CD8-positive, alpha-beta memory T cell (primary cell): ENCODE results near the gene TNK2. TPM values are rescaled to one million over a fixed set of nuclear protein-coding genes. Genes with fewer than 3 reads are reported as not detected.
"Not testable (repeated sequence)": the region's sequence is repeated elsewhere in the genome, so short reads cannot be mapped to it uniquely, and the experiment has no call there.

Experiments used
- CTCF ChIA-PET: fragments of 350-600 bp; sonication (Branson Sonifier 250); formaldehyde crosslinking; loops from one replicate; lab custom pipeline; 2021; ENCODE audit warnings: antibody characterized with exemption; lab: Charles Lee
- POLR2A ChIA-PET: fragments of 350-600 bp; sonication (Branson Sonifier 250); formaldehyde crosslinking; loops from one replicate; lab custom pipeline; 2021; ENCODE audit warnings: antibody characterized with exemption; lab: Charles Lee
- DNase-seq, 5 donors: peaks; one replicate each; pipeline versions ENCODE4 v3.0.0 to v3.0.0-alpha.2; 2020 to 2022; ENCODE audit warnings: mixed read lengths in 1 of 5
- H3K27ac ChIP-seq: one replicate; pipeline ENCODE4 v1.7.0; 2013; ENCODE audit warnings: low read depth, mild to moderate bottlenecking, low read length, moderate library complexity
- H3K27me3 ChIP-seq: 2 replicates; pipeline ENCODE4 v1.7.0; 2013; ENCODE audit warnings: low read length, mild to moderate bottlenecking; ENCODE audit not compliant: insufficient read depth, poor library complexity, severe bottlenecking
- H3K36me3 ChIP-seq: 2 replicates; pipeline ENCODE4 v1.7.0; 2013; ENCODE audit warnings: mild to moderate bottlenecking, low read length, moderate library complexity; ENCODE audit not compliant: insufficient read depth
- H3K4me1 ChIP-seq: 2 replicates; pipeline ENCODE4 v1.7.0; 2013; ENCODE audit warnings: mild to moderate bottlenecking, low read length, moderate library complexity; ENCODE audit not compliant: insufficient read depth
- H3K4me3 ChIP-seq: 2 replicates; pipeline ENCODE4 v1.7.0; 2013; ENCODE audit warnings: mild to moderate bottlenecking, low read length
- H3K9me3 ChIP-seq: 2 replicates; pipeline ENCODE4 v1.7.0; 2013; ENCODE audit warnings: mild to moderate bottlenecking, low read length
- H3K27ac Mint-ChIP-seq, 8 donors: one replicate each; pipeline ENCODE4 v1.8.0; 2020 to 2021; ENCODE audit warnings: mixed read lengths in 8 of 8, mild to moderate bottlenecking in 6 of 8, inconsistent platforms in 3 of 8, moderate library complexity in 3 of 8
- H3K27me3 Mint-ChIP-seq, 2 donors: one replicate each; pipeline ENCODE4 v1.8.0; 2020 to 2021; ENCODE audit warnings: mixed read lengths in 2 of 2, mild to moderate bottlenecking in 1 of 2, moderate library complexity in 1 of 2
- H3K36me3 Mint-ChIP-seq, 3 donors: one replicate each; pipeline ENCODE4 v1.8.0; 2020 to 2021; ENCODE audit warnings: mixed read lengths in 3 of 3, inconsistent platforms in 1 of 3, mild to moderate bottlenecking in 1 of 3
- H3K4me1 Mint-ChIP-seq, 3 donors: one replicate each; pipeline ENCODE4 v1.8.0; 2020 to 2021; ENCODE audit warnings: mixed read lengths in 3 of 3, inconsistent platforms in 1 of 3, mild to moderate bottlenecking in 1 of 3
- H3K4me3 Mint-ChIP-seq, 7 donors: one replicate each; pipeline ENCODE4 v1.8.0; 2020 to 2021; ENCODE audit warnings: mixed read lengths in 7 of 7, mild to moderate bottlenecking in 6 of 7, moderate library complexity in 4 of 7, inconsistent platforms in 2 of 7
- H3K9me3 Mint-ChIP-seq, 5 donors: one replicate each; pipeline ENCODE4 v1.8.0; 2020 to 2022; ENCODE audit warnings: mixed read lengths in 5 of 5, mild to moderate bottlenecking in 3 of 5, moderate library complexity in 2 of 5, inconsistent platforms in 1 of 5
- polyA plus RNA-seq: library from polyadenylated mRNA; unstranded; fragments of 300-500 nt; fragmentation: Illumina TruSeq; gene quantifications from one replicate; pipeline ENCODE4 v1.2.3, GENCODE V29; 2021
- total RNA-seq, 2 experiments: library from RNA; stranded (reverse); gene quantifications; one replicate each; pipeline ENCODE4 v1.2.3, GENCODE V29; 2021

TNK2 gene
- total and polyA plus RNA-seq, 3 experiments from 2014 or later: 4.7 to 74.5 (median 71.4) TPM

DNA sequence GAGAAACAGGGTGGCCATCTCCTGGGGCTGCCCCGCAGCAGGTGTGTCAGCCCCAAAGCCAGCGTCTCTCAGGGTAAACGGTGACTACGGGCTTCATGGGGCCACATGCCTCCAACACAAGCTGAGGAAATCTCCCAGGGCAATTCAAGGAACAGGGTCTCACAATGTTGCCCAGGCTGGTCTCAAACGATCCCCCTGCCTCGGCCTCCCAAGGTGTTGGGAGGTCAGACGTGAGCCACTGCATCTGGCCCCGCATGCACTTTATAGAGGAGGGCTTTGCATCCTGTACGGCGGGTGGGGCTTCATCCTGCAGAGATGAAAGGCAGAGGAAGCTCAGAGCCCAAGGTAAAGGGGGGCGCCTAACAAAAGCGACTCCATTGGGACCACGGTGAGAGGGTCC lies 42.4 kb upstream of the TNK2 start:
- H3K36me3 ChIP-seq, DNase-seq, H3K27me3 Mint-ChIP-seq, POLR2A ChIA-PET, H3K27me3 ChIP-seq, H3K9me3 ChIP-seq, H3K4me3 ChIP-seq, H3K4me1 ChIP-seq, H3K36me3 Mint-ChIP-seq, H3K27ac ChIP-seq, H3K9me3 Mint-ChIP-seq: not testable (repeated sequence)
- peak overlapping the region in 1 of 7 donors; percentile 45 for H3K4me3 Mint-ChIP-seq
- CTCF ChIA-PET: interaction anchor here (1.0 kb wide), 1 partner anchor 43 kb away, joined by 3 read pairs; the partner anchor contains the start of gene TNK2
- peak overlapping the region in 1 of 8 donors; percentile 3 for H3K27ac Mint-ChIP-seq
- H3K4me1 Mint-ChIP-seq: peaks cover 10 to 24% (median 18%) of the 10 kb centered on the region in 3 donors

DNA sequence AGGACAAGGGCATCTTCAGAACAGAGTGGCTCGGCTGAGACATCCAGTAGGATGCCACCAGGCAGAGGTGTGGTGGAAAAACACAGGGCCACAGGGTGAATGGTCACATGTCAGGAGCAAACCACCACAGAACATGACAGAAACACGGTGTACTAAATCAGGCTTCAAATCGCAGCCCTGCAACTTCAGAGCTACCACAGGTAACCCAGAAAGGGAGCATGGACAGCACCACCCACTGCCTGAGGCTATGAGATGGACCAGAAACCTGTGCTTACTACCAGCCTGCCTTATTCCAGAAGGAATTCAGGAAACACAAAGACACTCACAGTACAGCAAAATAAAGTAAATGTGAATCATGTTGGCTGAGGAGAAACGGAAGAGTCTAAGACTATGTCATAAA lies 41.8 kb upstream of the TNK2 start:
- Mint-ChIP-seq H3K36me3 (peaks cover 0 to 11% (median 0%) of the 10 kb centered on the region in 3 donors), H3K4me1 (peaks cover 7 to 21% (median 15%) of the 10 kb centered on the region in 3 donors), H3K4me3 (peak overlapping the region in 1 of 7 donors; percentile 45)
- H3K27ac ChIP-seq, H3K27me3 ChIP-seq, H3K9me3 ChIP-seq, H3K9me3 Mint-ChIP-seq, H3K36me3 ChIP-seq, POLR2A ChIA-PET, H3K4me1 ChIP-seq, H3K27ac Mint-ChIP-seq, H3K27me3 Mint-ChIP-seq, CTCF ChIA-PET, DNase-seq, H3K4me3 ChIP-seq: not testable (repeated sequence)

DNA sequence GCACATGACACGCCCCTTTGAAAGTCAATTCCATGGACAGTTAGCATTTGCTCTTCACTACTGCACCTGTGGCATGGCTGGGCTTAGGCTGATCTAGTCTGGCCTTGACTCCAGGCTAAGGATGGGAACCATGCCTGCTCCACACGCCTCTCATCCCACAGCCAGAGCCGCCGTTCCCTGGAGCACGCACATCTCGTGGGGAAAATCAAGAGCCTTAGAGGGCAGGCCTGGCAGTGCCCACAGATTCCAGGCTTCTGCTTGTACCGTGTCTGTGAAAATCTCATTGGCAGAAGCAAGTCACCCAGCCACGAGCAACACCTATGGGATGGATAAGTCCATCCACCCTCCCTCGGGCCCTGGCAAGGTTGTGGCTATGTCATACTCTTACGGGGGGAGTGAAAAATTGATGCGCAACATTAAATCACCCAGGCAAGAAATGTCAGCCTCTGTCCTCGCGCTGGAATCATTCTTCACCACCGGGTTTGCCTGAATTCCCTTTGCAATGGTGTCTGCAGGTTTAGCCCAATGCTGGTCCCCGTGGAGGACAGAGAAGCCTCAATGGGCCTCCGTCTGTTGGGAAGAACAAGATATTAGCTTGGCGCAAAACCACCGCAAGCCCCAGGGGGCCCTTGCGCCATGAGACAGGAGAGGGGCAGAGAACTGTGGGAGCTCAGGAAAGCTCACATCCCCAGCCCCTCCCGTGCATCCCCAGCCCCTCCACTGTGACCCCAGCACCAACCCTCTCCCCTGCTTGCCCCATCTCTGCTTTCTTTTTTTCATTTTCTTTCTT lies 38.8 kb upstream of the TNK2 start:
- H3K27ac Mint-ChIP-seq, H3K9me3 Mint-ChIP-seq, H3K36me3 ChIP-seq, H3K4me3 Mint-ChIP-seq, H3K4me1 ChIP-seq, CTCF ChIA-PET, H3K9me3 ChIP-seq, H3K4me3 ChIP-seq, H3K27ac ChIP-seq, H3K27me3 Mint-ChIP-seq, H3K27me3 ChIP-seq, POLR2A ChIA-PET, DNase-seq: not testable (repeated sequence)
- Mint-ChIP-seq H3K4me1 (peaks cover 8 to 17% (median 16%) of the 10 kb centered on the region in 3 donors), H3K36me3 (peaks cover under 1 to 28% (median 3%) of the 10 kb centered on the region in 3 donors)

DNA sequence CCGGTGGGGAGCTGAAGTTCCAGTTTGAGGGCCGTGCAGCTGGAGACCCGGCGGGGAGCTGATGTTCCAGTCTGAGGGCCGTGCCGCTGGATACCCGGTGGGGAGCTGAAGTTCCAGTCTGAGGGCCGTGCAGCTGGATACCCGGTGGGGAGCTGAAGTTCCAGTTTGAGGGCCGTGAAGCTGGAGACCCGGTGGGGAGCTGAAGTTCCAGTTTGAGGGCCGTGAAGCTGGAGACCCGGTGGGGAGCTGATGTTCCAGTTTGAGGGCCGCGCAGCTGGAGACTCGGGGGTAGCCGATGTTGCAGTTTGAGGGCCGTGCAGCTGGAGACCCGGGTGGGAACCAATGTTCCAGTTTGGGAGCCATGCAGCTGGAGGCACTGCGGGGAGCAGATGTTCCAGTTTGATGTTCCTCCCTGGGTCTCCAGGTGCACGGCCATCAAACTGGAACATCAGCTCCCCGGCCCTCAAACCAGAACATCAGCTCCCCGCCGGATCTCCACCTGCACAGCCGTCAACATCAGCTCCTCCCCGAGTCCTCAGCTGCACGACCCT lies 33.0 kb upstream of the TNK2 start:
- POLR2A ChIA-PET, H3K4me3 ChIP-seq, H3K4me3 Mint-ChIP-seq, H3K4me1 ChIP-seq, DNase-seq, H3K9me3 ChIP-seq, H3K36me3 ChIP-seq, H3K27me3 Mint-ChIP-seq, H3K9me3 Mint-ChIP-seq, H3K27ac ChIP-seq, H3K4me1 Mint-ChIP-seq, H3K27me3 ChIP-seq, H3K27ac Mint-ChIP-seq: not testable (repeated sequence)
- peaks cover 4 to 41% (median 5%) of the 10 kb centered on the region in 3 donors for H3K36me3 Mint-ChIP-seq
- CTCF ChIA-PET: interaction anchor here (1.3 to 1.8 kb wide), 3 partner anchors 26 to 82 kb away, joined by 3 to 6 read pairs (median 5); no protein-coding TSS in a partner anchor

DNA sequence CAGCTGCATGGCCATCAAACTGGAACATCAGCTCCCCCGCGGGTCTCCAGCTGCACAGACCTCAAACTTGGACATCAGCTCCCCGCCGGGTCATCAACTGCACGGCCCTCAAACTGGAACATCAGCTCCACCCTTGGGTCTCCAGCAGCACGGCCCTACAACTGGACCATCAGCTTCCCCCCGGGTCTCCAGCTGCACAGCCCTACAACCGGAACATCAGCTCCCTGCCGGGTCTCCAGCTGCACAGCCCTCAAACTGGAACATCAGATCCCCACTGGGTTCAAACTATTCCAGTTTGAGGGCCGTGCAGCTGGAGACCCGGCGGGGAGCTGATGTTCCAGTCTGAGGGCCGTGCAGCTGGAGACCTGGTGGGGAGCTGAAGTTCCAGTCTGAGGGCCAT lies 32.5 kb upstream of the TNK2 start:
- H3K27me3 ChIP-seq, H3K4me1 Mint-ChIP-seq, H3K27ac ChIP-seq, H3K27ac Mint-ChIP-seq, H3K4me3 ChIP-seq, H3K9me3 ChIP-seq, H3K27me3 Mint-ChIP-seq, H3K4me1 ChIP-seq, POLR2A ChIA-PET, H3K4me3 Mint-ChIP-seq, H3K9me3 Mint-ChIP-seq, DNase-seq, H3K36me3 ChIP-seq: not testable (repeated sequence)
- CTCF ChIA-PET: interaction anchor here (1.3 to 1.4 kb wide), 2 partner anchors 26 to 81 kb away, joined by 3 to 6 read pairs; no protein-coding TSS in a partner anchor
- H3K36me3 Mint-ChIP-seq: peaks cover 4 to 41% (median 5%) of the 10 kb centered on the region in 3 donors

DNA sequence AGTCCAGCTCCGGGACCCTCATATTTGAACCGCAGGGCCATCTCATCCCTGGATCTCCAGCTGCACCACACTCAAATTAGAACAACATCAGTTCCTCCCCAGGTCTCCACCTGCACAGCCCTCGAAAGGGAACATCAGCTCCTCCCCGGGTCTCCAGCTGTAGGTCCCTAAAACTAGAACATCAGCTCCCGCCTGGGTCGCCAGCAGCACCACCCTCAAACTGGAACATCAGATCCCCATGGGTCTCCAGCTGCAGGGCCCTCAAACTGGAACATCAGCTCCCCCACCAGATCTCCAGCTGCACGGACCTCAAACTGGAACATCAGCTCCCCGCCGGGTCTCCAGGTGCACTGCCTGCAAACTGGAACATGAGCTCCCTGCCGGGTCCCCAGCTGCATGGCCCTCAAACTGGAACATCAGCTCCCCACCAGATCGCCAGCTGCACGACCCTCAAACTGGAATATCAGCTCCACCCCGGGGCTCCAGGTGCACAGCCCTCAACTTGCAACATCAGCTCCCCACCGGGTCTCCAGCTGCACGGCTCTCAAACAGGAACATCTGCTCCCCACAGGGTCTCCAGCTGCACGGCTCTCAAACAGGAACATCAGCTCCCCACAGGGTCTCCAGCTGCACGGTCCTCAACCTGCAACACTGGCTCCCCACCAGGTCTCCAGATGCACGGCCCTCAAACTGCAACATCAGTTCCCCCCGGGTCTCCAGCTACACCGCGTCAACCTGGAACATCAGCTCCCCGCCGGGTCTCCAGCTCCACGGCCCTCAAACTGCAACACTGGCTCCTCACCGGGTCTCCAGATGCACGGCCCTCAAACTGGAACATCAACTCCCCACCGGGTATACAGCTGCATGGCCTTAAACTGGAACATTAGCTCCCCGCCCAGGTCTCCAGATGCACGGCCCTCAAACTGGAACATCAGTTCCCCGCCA lies 31.4 kb upstream of the TNK2 start:
- H3K36me3 ChIP-seq, H3K27ac ChIP-seq, H3K4me3 Mint-ChIP-seq, H3K4me3 ChIP-seq, H3K9me3 Mint-ChIP-seq, H3K4me1 ChIP-seq, DNase-seq, POLR2A ChIA-PET, H3K27ac Mint-ChIP-seq, H3K4me1 Mint-ChIP-seq, H3K27me3 Mint-ChIP-seq, H3K27me3 ChIP-seq, H3K9me3 ChIP-seq: not testable (repeated sequence)
- CTCF ChIA-PET: interaction anchor here (1.4 kb wide), 1 partner anchor 25 kb away, joined by 6 read pairs; no protein-coding TSS in a partner anchor
- H3K36me3 Mint-ChIP-seq: peaks cover 5 to 39% (median 5%) of the 10 kb centered on the region in 3 donors

DNA sequence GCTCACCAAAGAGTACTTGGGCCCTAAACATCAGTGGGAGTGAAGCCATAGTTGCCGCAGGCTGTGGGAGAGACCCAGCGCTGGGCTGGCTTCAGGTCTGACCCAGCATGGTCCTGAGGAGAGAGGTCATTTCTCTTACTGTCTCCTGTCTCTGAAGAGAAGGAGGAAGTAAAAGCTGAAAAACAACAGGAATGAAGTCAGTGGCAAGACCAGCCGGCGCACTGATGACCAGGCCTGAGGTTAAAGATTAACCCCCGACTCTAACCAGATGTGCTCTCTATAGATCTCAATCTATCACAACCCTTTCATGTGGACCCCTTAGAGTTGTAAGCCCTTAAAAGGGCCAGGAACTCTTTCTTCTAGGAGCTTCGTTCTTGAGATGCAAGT lies 24.7 kb upstream of the TNK2 start:
- H3K27ac ChIP-seq, H3K4me1 ChIP-seq, H3K36me3 Mint-ChIP-seq, H3K4me3 Mint-ChIP-seq, H3K4me3 ChIP-seq, H3K9me3 ChIP-seq, H3K36me3 ChIP-seq, H3K27me3 ChIP-seq, H3K27me3 Mint-ChIP-seq, H3K9me3 Mint-ChIP-seq, CTCF ChIA-PET, DNase-seq, H3K4me1 Mint-ChIP-seq, POLR2A ChIA-PET: not testable (repeated sequence)
- peak overlapping the region in 1 of 8 donors; percentile 51 for H3K27ac Mint-ChIP-seq
